GM21367 (cell line): Measurements from ENCODE around the gene HDAC4.

Experiments used
- ATAC-seq: cut with Tn5 transposase; IDR thresholded peaks from one replicate; pipeline ENCODE4 v1.9.1; 2021; ENCODE audit not compliant: unreplicated experiment

The HDAC4 gene

DNA sequence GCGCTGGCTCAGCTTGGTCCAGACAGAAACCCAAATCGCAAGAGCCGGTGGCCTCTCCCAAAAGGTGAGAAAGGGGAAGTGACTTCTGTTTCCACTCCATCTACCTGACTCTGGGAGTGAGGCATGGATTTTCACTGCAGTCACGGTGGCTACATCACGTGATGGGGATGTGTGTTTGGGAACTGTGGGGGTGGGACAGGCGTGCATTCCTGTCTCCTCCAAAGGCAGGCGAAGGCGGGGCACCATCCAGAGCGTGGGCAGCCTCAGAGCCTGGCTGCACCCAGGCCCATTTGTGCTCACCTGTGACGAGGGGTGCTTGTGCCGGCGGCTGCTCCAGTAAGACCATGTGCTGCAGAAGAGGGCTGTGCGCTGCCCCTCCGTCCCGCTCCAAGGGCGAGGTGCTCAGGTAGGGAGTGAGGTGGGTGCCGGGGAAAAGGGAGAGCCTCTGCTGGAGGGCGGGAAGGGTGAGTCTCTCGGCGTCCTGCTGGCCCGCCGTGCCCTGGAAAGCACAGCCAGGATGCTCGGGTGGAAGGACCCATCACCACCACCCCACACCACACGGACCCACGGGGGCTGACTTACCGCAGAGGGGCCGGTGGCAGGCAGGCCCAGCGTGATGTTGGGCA lies 266.8 kb downstream of the HDAC4 start:
- ATAC-seq, result no peak

DNA sequence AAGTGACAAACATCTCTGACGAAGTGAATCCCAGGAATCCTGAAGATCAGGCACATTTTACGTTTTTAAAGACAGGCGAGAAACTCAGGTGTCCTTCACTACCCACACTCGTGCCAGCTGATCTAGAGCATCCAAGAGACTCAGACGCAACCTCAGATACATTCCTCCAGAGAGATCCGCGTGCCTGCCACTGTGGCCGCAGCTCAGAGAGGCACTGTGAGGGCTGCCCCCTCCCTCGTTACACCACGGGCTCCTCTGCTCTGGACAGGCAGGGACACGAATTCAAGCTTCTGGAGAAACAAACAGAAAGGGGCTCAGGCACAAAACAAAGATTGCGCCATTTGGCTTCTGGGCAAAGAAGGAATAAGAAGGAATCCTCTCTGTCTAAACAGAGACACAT lies 268.0 kb downstream of the HDAC4 start:
- no peak for ATAC-seq

DNA sequence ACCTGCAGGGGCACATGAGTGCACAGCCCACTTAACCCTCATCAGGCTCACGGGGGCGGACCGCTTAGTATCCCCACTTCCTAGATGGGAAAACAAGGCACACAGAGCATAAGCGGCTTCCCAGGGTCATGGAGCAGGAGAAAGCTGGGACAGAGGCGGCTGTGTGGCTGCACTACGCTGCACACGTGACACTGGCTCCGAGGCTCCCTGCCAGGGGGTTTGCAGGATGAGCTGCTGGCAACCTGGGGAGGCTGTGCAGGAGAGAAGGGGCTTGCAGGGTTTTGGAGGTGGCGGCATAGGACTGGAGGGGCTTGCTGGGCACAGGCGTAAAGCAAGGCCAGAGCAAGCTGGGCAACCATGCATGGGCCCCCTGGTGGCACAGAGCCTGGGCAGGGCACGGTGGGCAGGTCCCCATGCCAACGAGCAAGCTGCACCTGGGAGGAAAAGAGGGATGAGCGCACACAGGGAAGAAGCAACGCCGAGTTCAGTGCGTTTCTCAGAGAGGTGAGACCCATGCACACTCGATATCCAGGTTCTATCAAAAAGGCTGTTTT lies 268.6 kb downstream of the HDAC4 start:
- no peak for ATAC-seq

DNA sequence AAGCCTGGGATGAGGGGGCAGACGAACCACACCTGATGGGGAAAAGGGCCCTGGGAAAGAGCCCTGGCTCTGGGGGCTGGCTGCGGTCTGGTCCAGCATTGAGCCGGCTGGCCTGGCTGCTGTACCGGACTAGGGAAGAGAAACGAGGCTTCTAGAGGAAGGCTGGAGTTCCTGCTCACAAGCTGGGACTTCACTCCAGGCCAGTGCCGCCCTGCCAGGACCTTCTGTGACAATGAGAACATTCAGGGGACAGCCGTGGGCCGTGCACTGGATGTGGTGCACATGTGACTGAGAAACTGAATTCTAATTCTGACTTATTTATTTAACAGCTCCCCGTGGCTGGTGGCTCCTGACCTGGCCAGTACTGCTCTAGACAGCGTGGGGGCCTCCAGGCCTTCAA lies 269.3 kb downstream of the HDAC4 start:
- ATAC-seq, result no peak

DNA sequence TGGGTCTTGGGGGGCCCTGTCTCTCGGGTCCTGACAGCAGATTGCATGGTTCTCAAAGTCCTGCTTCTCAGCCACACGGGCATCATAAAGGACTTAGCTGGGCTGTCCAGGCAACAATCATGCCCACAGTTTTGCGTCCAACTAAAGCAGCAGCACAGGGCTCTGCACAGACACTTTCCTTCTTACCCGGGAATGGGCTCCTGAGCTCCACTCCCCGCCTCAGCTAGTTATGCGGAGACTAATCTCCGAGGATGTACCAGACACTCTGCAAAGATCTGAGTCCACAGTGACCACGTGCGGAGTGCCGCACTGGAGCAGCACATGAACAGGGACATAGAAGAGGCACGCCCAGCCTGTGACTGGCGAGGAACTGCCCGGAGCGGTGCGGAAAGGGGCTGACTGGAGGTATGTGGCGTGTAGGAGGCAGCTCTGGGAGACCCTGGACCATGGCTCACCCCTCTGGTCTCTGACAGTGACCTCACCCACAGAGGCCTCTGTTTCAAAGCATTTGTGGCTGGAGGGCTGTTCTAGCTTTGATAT lies 270.0 kb downstream of the HDAC4 start:
- no peak for ATAC-seq

DNA sequence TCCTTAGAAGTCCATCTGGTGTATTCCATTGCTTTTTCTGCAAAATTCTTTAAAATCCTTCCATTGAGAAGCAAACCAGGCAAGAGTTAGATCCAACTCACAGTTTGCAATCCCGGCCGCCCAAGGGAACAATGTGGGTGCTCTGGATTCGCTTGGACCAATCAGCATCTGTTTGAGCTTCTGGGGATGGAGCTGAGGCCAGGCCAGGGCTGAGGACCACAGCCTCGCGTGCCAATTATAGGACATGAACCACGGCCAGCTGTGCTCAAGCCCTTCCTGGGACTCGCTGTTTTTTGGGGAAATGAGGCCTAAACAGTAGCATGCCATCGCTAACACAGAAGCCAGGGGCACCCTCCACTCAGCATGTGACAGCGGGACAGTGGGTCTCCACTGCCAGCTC lies 270.8 kb downstream of the HDAC4 start:
- ATAC-seq, result no peak

DNA sequence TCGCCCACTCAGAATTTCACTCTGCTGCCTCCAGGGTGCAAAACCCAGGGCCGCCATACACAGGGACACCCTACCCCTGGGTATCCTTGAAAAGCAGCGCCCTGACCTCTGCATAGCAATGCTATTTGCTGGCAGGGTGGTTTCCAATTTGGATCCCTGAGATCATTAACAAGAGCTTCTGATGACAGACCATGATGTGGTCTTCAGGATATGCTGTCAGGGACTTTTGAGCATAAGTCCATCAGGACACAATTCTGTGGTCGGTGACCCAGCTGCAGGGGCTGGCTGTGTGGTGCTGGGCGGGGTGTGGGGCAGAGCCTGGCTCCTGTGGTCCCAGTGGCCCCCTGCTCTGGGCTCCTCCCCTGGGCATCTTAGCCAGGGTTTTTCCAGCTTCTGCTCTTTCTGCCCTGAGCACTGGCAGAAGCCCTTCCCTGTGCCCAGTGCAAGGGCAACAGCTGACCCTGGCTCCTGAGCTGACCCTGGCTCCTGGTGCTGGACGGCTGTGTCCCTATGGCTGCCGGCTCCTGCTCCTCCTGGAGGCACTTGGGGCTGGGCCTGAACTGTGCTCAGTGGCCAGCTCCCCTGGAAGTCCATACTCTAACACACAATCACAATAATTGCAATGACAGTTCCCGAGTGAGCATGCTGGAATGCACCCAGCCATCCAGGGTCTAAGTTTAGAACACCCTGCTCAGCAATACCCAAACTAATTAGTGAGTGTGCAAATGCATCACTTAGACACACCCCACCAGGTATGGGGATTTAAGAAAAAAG lies 271.5 kb downstream of the HDAC4 start:
- no peak for ATAC-seq

DNA sequence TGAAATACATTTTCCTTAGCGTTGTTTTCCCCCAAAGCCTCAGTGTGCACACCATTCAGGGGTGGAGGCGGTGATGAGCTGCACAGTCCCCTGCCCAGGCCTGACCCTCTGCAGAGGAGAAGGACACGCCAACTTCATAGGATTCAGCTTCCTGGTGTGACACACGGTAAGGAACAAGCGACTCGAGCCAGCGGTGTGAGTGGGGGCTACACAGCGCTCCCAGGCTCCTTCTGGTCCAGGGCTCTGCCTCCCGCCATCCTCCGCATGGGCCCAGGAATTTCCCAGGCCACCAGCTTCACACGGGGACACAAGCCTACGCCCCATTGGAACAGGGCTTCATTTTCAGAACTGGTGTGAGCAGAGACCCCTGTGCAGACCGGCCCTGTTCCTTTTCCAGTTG lies 272.1 kb downstream of the HDAC4 start:
- ATAC-seq, result no peak

DNA sequence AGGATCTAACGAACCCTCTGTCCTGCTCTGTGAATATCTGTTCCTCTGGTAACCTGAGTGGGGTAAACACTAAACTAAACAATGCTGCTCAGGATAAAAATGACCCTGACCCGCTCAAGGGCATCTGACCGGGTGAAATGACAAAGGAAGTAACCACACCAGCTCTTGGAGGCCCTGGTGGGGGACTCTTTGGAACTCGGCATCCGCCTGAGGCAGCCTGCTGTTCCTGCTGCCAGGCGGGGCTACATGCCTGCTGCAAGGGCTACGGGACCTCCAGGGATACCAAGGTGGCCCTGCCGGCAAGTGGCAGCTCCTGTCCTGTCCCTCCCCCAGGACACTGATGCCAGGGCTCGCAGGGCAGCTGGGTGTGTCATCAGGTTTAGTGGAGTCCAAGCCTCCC lies 273.3 kb downstream of the HDAC4 start:
- ATAC-seq, result no peak

DNA sequence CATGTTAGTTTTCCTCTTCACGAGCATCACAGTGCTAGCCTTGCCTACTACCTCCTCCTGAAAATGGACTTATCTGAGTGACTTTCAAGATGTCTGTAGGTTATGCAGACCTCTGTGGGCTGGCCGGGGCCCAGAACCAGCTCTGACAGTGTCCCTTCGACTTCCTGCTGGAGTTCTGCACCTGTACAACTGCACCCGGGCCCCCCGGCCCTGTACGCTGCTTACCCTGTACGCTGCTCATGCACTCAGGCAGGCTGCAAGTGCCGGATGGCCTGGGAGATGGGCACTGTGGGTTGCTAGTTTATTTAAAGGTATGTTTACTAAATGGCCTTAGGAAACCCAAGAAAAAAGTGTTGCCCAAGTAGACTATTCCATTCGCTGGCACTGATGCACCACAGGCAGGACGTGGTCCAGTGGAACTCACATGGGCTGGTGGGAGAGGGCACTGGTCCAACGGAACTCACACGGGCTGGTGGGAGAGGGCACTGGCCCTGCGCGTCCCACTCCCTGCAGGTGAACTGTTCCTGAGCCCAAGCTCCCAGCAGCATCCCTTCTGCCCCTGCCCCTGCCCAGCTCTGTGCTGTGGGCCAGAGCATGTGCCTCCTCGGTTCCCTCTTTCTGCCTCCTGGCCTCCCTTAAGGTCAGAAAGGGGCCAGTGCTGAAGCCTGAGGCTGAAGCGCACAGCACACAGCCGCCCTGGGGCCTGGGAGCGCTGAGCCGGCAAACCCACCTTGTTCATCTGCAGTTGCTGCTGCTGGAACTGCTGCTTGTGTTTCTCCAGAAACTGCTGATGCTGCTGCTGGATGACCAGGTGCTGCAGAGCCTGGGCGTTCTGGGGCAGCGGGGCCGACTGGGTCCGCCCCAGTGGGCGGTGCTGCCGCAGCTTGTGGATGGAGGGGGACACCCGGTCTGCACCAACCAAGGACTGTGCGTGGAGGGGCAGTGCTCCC lies 274.8 kb downstream of the HDAC4 start:
- ATAC-seq, result no peak

DNA sequence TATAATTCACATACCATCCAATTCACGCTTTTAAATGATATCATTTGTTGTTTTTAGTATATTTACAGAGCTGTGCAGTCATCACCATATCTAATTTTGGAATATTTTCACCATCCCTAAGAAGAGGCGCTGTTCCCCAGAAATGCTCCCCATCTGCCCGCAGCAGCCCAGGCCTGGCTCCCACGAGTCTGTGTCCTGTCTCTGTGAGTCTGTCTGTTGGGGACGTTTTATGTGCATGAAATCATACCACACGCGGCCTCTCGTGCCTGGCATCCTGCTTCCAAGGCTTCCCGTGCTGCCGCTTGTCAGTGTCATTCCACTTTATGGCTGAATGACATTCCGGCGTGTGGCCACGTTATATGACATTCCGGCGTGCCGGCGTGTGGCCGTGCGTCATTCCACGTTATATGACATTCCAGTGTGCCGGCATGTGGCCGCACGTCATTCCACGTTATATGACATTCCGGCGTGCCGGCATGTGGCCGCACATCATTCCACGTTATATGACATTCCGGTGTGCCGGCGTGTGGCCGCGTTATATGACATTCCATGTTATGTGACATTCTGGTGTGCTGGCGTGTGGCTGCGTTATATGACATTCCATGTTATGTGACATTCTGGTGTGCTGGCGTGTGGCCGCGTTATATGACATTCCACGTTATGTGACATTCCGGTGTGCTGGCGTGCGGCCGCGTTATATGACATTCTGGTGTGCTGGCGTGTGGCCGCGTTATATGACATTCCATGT lies 276.5 kb downstream of the HDAC4 start:
- ATAC-seq, result no peak

DNA sequence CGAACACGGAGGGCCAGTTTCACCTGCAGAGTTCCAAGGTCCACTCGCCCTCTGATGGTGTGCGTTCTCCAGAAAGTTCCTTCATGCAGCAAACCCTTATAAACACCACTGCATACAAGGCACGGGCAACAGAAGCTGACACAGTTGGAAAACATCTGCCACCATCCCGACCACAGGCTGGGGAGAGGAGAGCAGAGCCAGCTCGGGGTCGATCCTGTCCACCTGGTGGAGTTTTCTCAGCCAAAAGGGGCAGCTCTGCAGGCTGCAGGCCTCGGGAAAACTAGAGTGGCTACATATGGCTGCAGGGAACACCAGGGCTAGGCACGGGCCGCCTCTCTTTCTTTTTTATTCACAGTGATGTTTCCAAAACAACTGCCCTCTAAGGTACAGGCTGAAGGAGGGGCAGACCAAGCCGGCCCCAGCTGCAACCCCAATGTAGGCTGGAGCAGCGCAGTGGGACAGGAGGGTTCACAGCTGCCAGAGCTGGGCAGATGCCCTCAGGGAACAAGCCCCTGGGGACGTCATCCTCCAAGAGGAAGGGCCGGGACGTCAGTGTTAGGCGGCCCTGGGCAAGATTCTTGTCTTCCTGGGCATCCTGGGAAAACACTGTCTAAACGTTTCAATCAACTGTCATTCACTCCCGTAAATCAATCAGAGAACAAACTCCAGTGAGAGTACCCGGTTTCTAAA lies 278.3 kb downstream of the HDAC4 start:
- no peak for ATAC-seq

DNA sequence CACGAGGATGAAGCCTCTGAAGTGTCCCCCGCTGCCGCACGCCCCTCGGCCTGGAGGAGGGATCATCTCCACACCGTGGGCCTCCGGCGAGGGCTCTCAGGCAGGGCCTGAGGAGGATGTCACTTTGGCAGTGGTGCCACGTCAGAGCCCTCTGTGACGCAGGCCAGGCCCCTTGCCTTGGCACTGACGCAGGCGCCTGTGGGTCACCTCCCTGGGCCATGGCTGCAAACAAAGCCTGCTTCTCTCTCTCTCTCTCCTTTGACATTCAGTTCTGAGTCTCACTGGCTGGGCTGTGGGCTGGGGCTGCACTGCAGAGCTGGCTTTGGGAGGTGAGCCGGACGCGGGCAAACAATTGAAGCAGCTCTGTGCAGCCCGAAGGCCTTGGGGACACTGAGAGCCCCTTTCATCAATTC lies 279.2 kb downstream of the HDAC4 start:
- no peak for ATAC-seq

DNA sequence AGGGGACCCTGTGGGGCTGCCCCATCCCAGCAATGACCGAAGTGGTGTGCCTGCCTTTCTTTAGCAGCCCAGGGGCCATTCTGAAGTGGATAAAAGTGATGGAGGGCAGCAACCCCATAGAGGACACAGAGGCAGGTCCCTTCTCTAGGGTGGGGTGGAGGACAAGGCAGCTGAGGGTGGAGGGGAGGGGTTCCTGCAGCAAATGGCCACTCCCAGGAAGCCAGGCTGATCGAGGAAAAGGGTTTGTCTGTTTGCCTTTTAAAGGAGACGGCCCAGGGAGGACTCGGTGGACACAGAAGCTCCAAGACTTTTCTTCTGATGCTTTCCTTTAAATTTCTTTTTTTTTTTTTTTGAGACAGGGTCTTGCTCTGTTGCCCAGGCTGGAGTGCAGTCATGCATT lies 280.2 kb downstream of the HDAC4 start:
- no peak for ATAC-seq

DNA sequence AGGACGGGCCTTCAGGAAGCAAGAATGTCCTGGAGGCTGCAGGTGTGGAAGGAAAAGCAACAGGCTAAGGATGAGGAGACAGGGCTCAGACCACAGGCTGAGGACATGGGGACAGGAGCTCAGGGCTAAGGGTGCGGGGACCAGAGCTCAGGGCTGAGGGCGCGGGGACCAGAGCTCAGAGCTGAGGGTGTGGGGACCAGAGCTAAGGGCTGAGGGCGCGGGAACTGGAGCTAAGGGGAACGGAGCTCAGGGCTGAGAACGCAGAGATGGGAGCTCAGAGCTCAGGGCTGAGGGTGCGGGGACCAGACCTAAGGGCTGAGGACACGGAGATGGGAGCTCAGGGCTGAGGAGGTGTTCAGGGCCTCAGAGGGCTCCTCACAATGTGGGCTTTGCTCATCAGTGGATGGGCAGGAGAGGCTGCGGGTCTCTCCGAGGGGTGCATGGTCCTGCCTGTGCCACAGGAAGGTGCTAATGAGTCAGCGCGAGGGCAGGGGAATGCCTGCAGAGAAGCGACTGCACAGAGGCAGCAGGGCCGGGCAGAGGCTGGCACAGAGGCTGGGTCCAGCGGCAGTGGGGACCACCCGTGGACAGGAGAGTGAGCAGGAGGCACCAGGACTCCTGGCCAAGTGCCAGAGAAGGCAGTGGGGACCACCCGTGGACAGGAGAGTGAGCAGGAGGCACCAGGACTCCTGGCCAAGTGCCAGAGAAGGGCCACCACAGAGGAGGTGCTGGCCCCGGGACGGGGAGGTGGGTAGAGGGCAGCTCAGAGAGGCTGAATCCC lies 281.3 kb downstream of the HDAC4 start:
- ATAC-seq, result no peak

DNA sequence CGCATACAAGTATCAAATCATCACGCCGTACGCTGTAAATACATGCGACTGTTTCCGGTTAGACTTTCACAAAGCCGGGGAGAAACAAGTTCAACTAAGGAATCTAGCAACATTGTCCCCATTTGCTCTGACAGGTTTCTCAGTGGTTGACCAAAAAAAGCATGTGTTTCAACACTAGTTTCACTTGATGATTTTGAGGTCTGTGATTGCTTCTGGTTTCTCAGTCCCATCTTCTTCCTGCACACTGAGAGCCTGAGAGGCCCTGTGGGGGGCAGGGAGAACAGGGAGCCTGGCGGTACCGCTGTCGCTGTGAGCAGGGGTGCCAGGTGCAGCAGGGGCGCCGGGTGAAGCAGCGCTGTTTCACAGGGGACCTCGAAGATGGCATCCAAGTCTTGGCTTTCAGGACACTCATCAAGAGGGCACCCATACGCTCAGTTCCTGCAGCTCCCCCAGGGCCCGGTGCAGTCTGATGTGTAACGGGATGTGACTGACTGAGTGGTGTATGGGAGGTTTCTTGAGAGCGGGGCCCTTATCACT lies 282.1 kb downstream of the HDAC4 start:
- ATAC-seq, result no peak

DNA sequence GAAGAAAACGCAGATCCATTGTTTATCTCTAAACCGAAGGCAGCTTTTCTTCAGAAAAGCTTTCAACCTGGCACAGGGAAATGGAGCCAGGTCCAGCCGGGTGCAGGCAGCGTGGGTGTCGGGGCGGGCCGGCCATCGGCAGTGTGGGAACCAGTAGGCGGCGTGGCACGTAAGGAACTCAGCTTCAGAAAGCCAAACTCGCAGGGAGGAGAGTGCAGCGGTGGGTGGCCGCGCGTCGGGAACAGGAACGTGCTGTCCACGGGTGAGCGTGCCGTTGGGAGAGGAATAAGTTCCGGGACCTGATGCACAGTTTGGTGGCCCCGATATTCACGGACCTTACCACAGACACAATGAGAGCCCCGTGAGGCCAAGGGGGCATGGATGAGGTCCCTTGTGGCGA lies 282.6 kb downstream of the HDAC4 start:
- ATAC-seq, result no peak

DNA sequence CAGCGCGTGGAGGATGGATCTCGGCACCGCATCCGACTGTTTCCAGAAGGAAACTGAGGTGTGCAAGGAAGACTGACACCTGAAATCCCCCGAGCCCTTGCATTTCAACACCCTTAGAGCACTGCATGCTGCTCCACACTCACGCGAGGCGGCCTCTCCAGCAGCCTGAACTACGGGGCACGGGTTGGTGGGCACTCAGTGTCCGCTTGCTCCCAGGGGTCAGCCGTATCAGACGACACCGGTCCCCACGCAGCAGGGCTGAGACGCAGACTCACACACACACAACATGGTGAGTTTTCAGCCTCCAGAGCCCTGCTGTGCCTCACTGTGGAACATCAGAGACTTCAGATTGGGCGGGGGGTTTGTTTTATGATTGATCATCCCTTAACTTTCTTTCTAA lies 283.0 kb downstream of the HDAC4 start:
- ATAC-seq, result no peak
